HCT116 (cell line): ENCODE measurements around the gene TBXAS1. TPM values are rescaled to one million over a fixed set of nuclear protein-coding genes. Genes with fewer than 3 reads are reported as not detected.

Experiments
- ATAC-seq: fragments of 200-7000 bp; cut with Tn5 transposase; 2 replicates; pipeline ENCODE4 v1.9.1; 2020; ENCODE audit warnings: mild to moderate bottlenecking, moderate library complexity
- BruUV-seq: library from RNA; stranded (reverse); fragments of 400-500 nt; replicated peaks from 2 replicates; lab custom pipeline; 2021; lab: Mats Ljungman, UMichigan
- CTCF ChIA-PET: fragments of 300-600 bp; sonication (Branson Sonifier 250); formaldehyde crosslinking; loops from one replicate; lab custom pipeline; 2021; ENCODE audit warnings: antibody characterized with exemption; lab: Charles Lee
- POLR2A ChIA-PET: fragments of 300-600, 350-600 bp; sonication (Branson Sonifier 250); formaldehyde crosslinking; loops from one replicate; lab custom pipeline; 2021; ENCODE audit warnings: antibody characterized with exemption; lab: Charles Lee
- RAD21 ChIA-PET, 2 experiments: fragments of 300-600 bp; sonication (Branson Sonifier 250); formaldehyde crosslinking; loops; one replicate each; lab custom pipeline; 2023; ENCODE audit warnings: low total read pairs in 2 of 2; ENCODE audit not compliant: uncharacterized antibody in 2 of 2, unreplicated experiment in 2 of 2, low non-redundant PET in 1 of 2; lab: Charles Lee
- DNase-seq: peaks from one replicate; pipeline ENCODE4 v3.0.0-alpha.2; 2010; ENCODE audit warnings: low read depth, low spot score
- H2AFZ ChIP-seq: fragments of 200-600 bp; shearing (Covaris generic), sonication (generic); 2 replicates; pipeline ENCODE4 v1.6.1; 2017; ENCODE audit warnings: low read depth, mixed run types, mixed read lengths, antibody characterized with exemption, low read length; ENCODE audit not compliant: poor library complexity, severe bottlenecking
- H3K27ac ChIP-seq: 2 replicates; pipeline ENCODE4 v1.5.1; 2012; ENCODE audit warnings: low read depth, low read length
- H3K27me3 ChIP-seq: fragments of 200-600 bp; sonication (generic); 2 replicates; pipeline ENCODE4 v1.6.1; 2016; ENCODE audit warnings: mixed run types, low read length, mixed read lengths; ENCODE audit not compliant: insufficient read depth
- H3K36me3 ChIP-seq, 2 experiments: fragments of 200-500 bp in 1 of 2; fragments of 200-600 bp in 1 of 2; sonication (Bioruptor generic) in 1 of 2; sonication (generic) in 1 of 2; 2 replicates each; pipeline versions ENCODE4 v1.5.1 to v1.6.1; 2014 to 2016; ENCODE audit warnings: low read length in 2 of 2, inconsistent platforms in 1 of 2, mixed read lengths in 1 of 2, mixed run types in 1 of 2; ENCODE audit not compliant: insufficient read depth in 2 of 2, control insufficient read depth in 1 of 2
- H3K4me1 ChIP-seq, 2 experiments: fragments of 200-600 bp in 1 of 2; sonication (generic) in 1 of 2; 2 replicates each; pipeline versions ENCODE4 v1.5.1 to v1.6.1; 2012 to 2017; ENCODE audit warnings: low read length in 2 of 2, inconsistent platforms in 1 of 2, mild to moderate bottlenecking in 1 of 2, mixed read lengths in 1 of 2, mixed run types in 1 of 2, moderate library complexity in 1 of 2; ENCODE audit not compliant: insufficient read depth in 2 of 2, control insufficient read depth in 1 of 2
- H3K4me2 ChIP-seq: fragments of 200-600 bp; sonication (generic); 2 replicates; pipeline ENCODE4 v1.6.1; 2017; ENCODE audit warnings: mixed run types, low read length, mixed read lengths
- H3K4me3 ChIP-seq, 2 experiments: fragments of 200-600 bp in 1 of 2; sonication (generic) in 1 of 2; replicated peaks in 1 of 2; 2 replicates each; pipeline ENCODE4 v1.5.1; 2011 to 2016; ENCODE audit warnings: low read length in 2 of 2, control low read depth in 1 of 2, low read depth in 1 of 2, mild to moderate bottlenecking in 1 of 2, mixed read lengths in 1 of 2, mixed run types in 1 of 2
- H3K79me2 ChIP-seq: fragments of 200-600 bp; sonication (generic); 2 replicates; pipeline ENCODE4 v1.6.1; 2017; ENCODE audit warnings: mild to moderate bottlenecking, mixed run types, low read length, moderate library complexity, mixed read lengths; ENCODE audit not compliant: insufficient read depth
- H3K9ac ChIP-seq: fragments of 200-600 bp; sonication (generic); 2 replicates; pipeline ENCODE4 v1.6.1; 2016; ENCODE audit warnings: low read length, mixed read lengths
- H3K9me2 ChIP-seq: fragments of 200-600 bp; sonication (generic), shearing (Covaris generic); 2 replicates; pipeline ENCODE4 v1.6.1; 2017; ENCODE audit warnings: mixed run types, mild to moderate bottlenecking, moderate library complexity; ENCODE audit not compliant: insufficient read depth
- H3K9me3 ChIP-seq, 2 experiments: fragments of 200-500 bp in 1 of 2; fragments of 200-600 bp in 1 of 2; sonication (Bioruptor generic) in 1 of 2; sonication (generic) in 1 of 2; 2 replicates each; pipeline ENCODE4 v1.6.1; 2014 to 2017; ENCODE audit warnings: low read length in 2 of 2, mixed read lengths in 2 of 2, inconsistent platforms in 1 of 2, low read depth in 1 of 2, mild to moderate bottlenecking in 1 of 2, mixed run types in 1 of 2, moderate library complexity in 1 of 2; ENCODE audit not compliant: control insufficient read depth in 1 of 2, insufficient read depth in 1 of 2
- H4K20me1 ChIP-seq: fragments of 200-600 bp; sonication (generic), shearing (Covaris generic); 2 replicates; pipeline ENCODE4 v1.6.1; 2017; ENCODE audit warnings: mixed run types, mild to moderate bottlenecking, moderate library complexity; ENCODE audit not compliant: insufficient read depth
- ATF3 ChIP-seq: IDR thresholded peaks from 2 replicates; pipeline ENCODE4 v1.6.1; 2012
- CTCF ChIP-seq, 3 experiments: fragments of 200-600 bp in 1 of 3; sonication (generic) in 1 of 3; IDR thresholded peaks in 2 of 3; conservative IDR thresholded peaks in 1 of 3; 2 replicates each; pipeline ENCODE4 v1.5.1; 2012 to 2017; ENCODE audit warnings: low read depth in 2 of 3, low read length in 2 of 3, antibody characterized with exemption in 1 of 3, borderline replicate concordance in 1 of 3, control low read depth in 1 of 3, mild to moderate bottlenecking in 1 of 3, mixed read lengths in 1 of 3, mixed run types in 1 of 3, moderate library complexity in 1 of 3; ENCODE audit not compliant: insufficient read depth in 1 of 3
- EZH2phosphoT487 ChIP-seq: fragments of 200-600 bp; IDR thresholded peaks from 2 replicates; pipeline ENCODE4 v1.6.1; 2018; ENCODE audit warnings: antibody characterized with exemption, borderline replicate concordance
- JUND ChIP-seq: IDR thresholded peaks from 2 replicates; pipeline ENCODE4 v1.6.1; 2012
- MAX ChIP-seq: IDR thresholded peaks from 2 replicates; pipeline ENCODE4 v1.6.1; 2012
- POLR2AphosphoS5 ChIP-seq: IDR thresholded peaks from 2 replicates; pipeline ENCODE4 v1.6.1; 2011; ENCODE audit warnings: mild to moderate bottlenecking, low read depth, low read length, moderate library complexity
- RAD21 ChIP-seq: IDR thresholded peaks from 2 replicates; pipeline ENCODE4 v1.6.1; 2012; ENCODE audit warnings: low read depth, mild to moderate bottlenecking
- SIN3A ChIP-seq: IDR thresholded peaks from 2 replicates; pipeline ENCODE4 v1.6.1; 2012; ENCODE audit warnings: low read depth
- SRF ChIP-seq: IDR thresholded peaks from 2 replicates; pipeline ENCODE4 v1.6.1; 2012; ENCODE audit warnings: low read depth
- TCF7L2 ChIP-seq: IDR thresholded peaks from 2 replicates; pipeline ENCODE4 v1.7.0; 2011; ENCODE audit warnings: borderline replicate concordance, inconsistent platforms; ENCODE audit not compliant: insufficient read depth, insufficient read length; ENCODE audit errors: extremely low read depth
- ZFX ChIP-seq: fragments of 450-650 bp; IDR thresholded peaks from 2 replicates; pipeline ENCODE4 v1.6.1; 2017
- intact Hi-C: fragments of 100-400 bp; cut with micrococcal nuclease; formaldehyde crosslinking; loops from 2 replicates; pipeline ENCODE4 v1.10.0; 2022
- total RNA-seq: library from RNA; stranded (reverse); gene quantifications from one replicate; pipeline ENCODE4 v1.2.1, GENCODE V29; 2021; ENCODE audit not compliant: unreplicated experiment

TBXAS1 gene
- total RNA-seq, 1 experiment from 2014 or later: 1.4 TPM

GRCh38 chr7:140054751-140055150 is 225.7 kb downstream of the TBXAS1 start:
- H3K27me3 ChIP-seq: no peaks in the 10 kb centered on the region
- H3K9ac ChIP-seq: no peak overlapping the region
- no peak for ATAC-seq
- peaks cover 2% of the 10 kb centered on the region; the same call in 1 of the 2 replicates for H3K79me2 ChIP-seq
- H4K20me1 ChIP-seq: no peaks in the 10 kb centered on the region
- DNase-seq: no peak
- H3K9me3 ChIP-seq: no peaks in the 10 kb centered on the region
- TF ChIP-seq JUND: no peak
- no peak for TF ChIP-seq ATF3
- no peak for TF ChIP-seq MAX
- no peak for TF ChIP-seq TCF7L2
- TF ChIP-seq ZFX: no peak
- TF ChIP-seq SIN3A: no peak
- no peak for TF ChIP-seq CTCF (IDR thresholded peaks at IDR 0.05 in 2 of 3, conservative IDR thresholded peaks at IDR 0.05 in 1 of 3; ENCODE audit: borderline replicate concordance in 1 of 3, insufficient read depth in 1 of 3, low read depth in 2 of 3, low read length in 2 of 3)
- no peak for TF ChIP-seq SRF
- no peak for TF ChIP-seq EZH2phosphoT487
- TF ChIP-seq POLR2AphosphoS5: no peak
- no peak for TF ChIP-seq RAD21
- no peaks in the 10 kb centered on the region for H3K9me2 ChIP-seq
- intact Hi-C loops: no loop called here
- H3K4me3 ChIP-seq: no peak overlapping the region
- no peak overlapping the region for H3K27ac ChIP-seq
- RAD21 ChIA-PET: no interaction called here
- no TSS peak for BruUV-seq
- POLR2A ChIA-PET: interaction anchor here (1.2 kb wide), 1 partner anchor 10 kb away, joined by 3 read pairs; no protein-coding TSS in a partner anchor
- H3K4me2 ChIP-seq: no peak overlapping the region
- CTCF ChIA-PET: no interaction called here
- peaks cover 0 to 6% of the 10 kb centered on the region in 2 experiments; a peak in 1 of 4 replicates for H3K36me3 ChIP-seq
- no peak overlapping the region for H2AFZ ChIP-seq
- peaks cover 10 to 16% of the 10 kb centered on the region in 2 experiments for H3K4me1 ChIP-seq
